Breast epithelium (tissue), 4 donors: ENCODE results near the gene ALPK3. TPM values are rescaled to one million over a fixed set of nuclear protein-coding genes. Genes with fewer than 3 reads are reported as not detected.

ENCODE experiments used
- DNase-seq, 2 donors: peaks; one replicate each; pipeline ENCODE4 v3.0.0-alpha.2; 2019; ENCODE audit warnings: low spot score in 2 of 2
- H3K27ac ChIP-seq, 2 donors: fragments of 200-600 bp; sonication (generic) in 1 of 2; one replicate each; pipeline ENCODE4 v1.5.1; 2016 to 2019; ENCODE audit warnings: mild to moderate bottlenecking in 1 of 2
- H3K27me3 ChIP-seq, 2 donors: fragments of 200-600 bp; sonication (generic) in 1 of 2; one replicate each; pipeline versions ENCODE4 v1.5.1 to v1.6.0; 2017 to 2019; ENCODE audit warnings: control low read depth in 1 of 2, mild to moderate bottlenecking in 1 of 2
- H3K36me3 ChIP-seq: fragments of 200-600 bp; one replicate; pipeline ENCODE4 v1.5.1; 2019
- H3K4me1 ChIP-seq, 2 donors: fragments of 200-600 bp; sonication (generic); one replicate each; pipeline ENCODE4 v1.5.1; 2016 to 2019; ENCODE audit warnings: control low read depth in 1 of 2
- H3K4me3 ChIP-seq, 3 donors: fragments of 200-600 bp; sonication (generic); 1 replicate in 2 of 3; 2 replicates in 1 of 3; pipeline ENCODE4 v1.5.1; 2016 to 2019; ENCODE audit warnings: mild to moderate bottlenecking in 3 of 3, moderate library complexity in 2 of 3
- H3K9me3 ChIP-seq, 2 donors: fragments of 200-600 bp; sonication (generic) in 1 of 2; one replicate each; pipeline ENCODE4 v1.5.1; 2016 to 2019; ENCODE audit warnings: control low read depth in 1 of 2
- POLR2A ChIP-seq: fragments of 450-650 bp; IDR thresholded peaks from one replicate; pipeline ENCODE4 v1.6.1; 2016; ENCODE audit warnings: antibody characterized with exemption, mild to moderate bottlenecking, moderate library complexity
- POLR2AphosphoS5 ChIP-seq, 3 donors: sonication (generic); formaldehyde crosslinking; IDR thresholded peaks; one replicate each; pipeline ENCODE4 v1.6.1; 2017; ENCODE audit warnings: antibody characterized with exemption in 3 of 3
- intact Hi-C: fragments of 100-400 bp; cut with DNase I; formaldehyde crosslinking; loops from one replicate; pipeline ENCODE4 v1.15.1; 2023; ENCODE audit warnings: low total_unique reads
- total RNA-seq, 3 donors: library from RNA; depleted of rRNA; stranded (reverse); fragments of >200 nt; gene quantifications; one replicate each; pipeline ENCODE4 v1.1.0, GENCODE V29; 2016
- TF ChIP-seq, protein P1 (sequence below), 3 donors: fragments of 450-650 bp; IDR thresholded peaks; one replicate each; pipeline ENCODE4 v1.5.1; 2016 to 2017; ENCODE audit warnings: antibody characterized with exemption in 3 of 3, mild to moderate bottlenecking in 3 of 3, moderate library complexity in 3 of 3

ALPK3 gene
- total RNA-seq, 3 donors from 2014 or later = 1.6 to 3.4 (median 2.6) TPM

DNA sequence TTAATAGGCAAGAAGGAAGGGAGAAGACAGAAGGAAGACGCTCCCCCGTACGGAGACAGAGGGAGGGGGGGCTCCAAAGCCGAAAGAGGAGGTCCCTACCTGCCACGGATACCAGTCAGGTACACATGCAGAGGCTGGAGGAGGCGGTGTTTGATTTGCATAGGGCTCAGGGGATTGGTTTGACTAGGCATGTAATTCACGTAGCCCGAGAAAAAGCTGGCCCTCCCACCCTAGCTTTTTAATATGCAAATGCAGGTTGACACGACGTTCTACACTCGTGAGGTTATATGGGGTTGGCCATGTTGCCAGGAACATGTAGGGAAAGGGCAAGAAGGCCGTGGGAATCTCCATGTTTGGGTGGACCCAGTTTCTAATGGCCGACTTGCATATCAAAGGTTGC lies 39.0 kb upstream of the ALPK3 start:
- Histone ChIP-seq H3K4me3 (no peak overlapping the region), H3K27ac (no peak overlapping the region), H3K9me3 (no peaks in the 10 kb centered on the region), H3K4me1 (no peaks in the 10 kb centered on the region), H3K36me3 (peaks cover 6% of the 10 kb centered on the region), H3K27me3 (no peaks in the 10 kb centered on the region)
- intact Hi-C loops = no loop called here
- TF ChIP-seq, protein P1, sequence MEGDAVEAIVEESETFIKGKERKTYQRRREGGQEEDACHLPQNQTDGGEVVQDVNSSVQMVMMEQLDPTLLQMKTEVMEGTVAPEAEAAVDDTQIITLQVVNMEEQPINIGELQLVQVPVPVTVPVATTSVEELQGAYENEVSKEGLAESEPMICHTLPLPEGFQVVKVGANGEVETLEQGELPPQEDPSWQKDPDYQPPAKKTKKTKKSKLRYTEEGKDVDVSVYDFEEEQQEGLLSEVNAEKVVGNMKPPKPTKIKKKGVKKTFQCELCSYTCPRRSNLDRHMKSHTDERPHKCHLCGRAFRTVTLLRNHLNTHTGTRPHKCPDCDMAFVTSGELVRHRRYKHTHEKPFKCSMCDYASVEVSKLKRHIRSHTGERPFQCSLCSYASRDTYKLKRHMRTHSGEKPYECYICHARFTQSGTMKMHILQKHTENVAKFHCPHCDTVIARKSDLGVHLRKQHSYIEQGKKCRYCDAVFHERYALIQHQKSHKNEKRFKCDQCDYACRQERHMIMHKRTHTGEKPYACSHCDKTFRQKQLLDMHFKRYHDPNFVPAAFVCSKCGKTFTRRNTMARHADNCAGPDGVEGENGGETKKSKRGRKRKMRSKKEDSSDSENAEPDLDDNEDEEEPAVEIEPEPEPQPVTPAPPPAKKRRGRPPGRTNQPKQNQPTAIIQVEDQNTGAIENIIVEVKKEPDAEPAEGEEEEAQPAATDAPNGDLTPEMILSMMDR (IDR thresholded peaks at IDR 0.05) = no peak
- TF ChIP-seq POLR2A (no peak), POLR2AphosphoS5 (IDR thresholded peaks at IDR 0.05) (no peak)
- no peak for DNase-seq

- no peak for TF ChIP-seq POLR2AphosphoS5 (IDR thresholded peaks at IDR 0.05)
- TF ChIP-seq, protein P1 (IDR thresholded peaks at IDR 0.05) = no peak
- no peak for TF ChIP-seq POLR2A
- Histone ChIP-seq H3K4me3 (no peak overlapping the region), H3K4me1 (no peaks in the 10 kb centered on the region), H3K36me3 (peaks cover 17% of the 10 kb centered on the region), H3K27ac (no peak overlapping the region), H3K27me3 (no peaks in the 10 kb centered on the region), H3K9me3 (no peaks in the 10 kb centered on the region)
- intact Hi-C loops = no loop called here
- no peak for DNase-seq
These were observed 36.7 kb upstream of the ALPK3 start for GRCh38 chr15:84780492-84780891.

DNA sequence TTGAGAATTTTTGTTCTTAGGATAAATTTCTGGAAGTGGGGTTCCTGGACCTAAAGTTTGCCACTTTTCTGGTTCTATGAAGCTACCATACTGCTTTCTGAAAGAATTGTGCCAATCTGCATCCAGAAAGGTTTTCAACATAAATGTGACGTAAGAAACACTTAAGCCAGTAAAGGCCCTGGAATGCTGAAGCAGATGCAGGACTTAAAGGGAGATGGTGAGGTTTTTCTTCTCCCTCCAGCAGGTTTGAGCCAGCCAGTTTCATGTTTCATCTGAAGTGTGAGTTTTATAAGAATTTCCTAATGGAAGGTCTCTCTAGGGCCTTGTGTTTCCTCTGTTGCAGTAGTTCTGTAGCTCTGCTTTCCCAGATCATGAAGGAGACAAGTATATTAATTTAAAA lies 35.7 kb upstream of the ALPK3 start:
- no peaks in the 10 kb centered on the region for H3K9me3 ChIP-seq
- intact Hi-C loops = no loop called here
- no peaks in the 10 kb centered on the region for H3K4me1 ChIP-seq
- H3K36me3 ChIP-seq = peaks cover 17% of the 10 kb centered on the region
- H3K27ac ChIP-seq = no peak overlapping the region
- H3K4me3 ChIP-seq = no peak overlapping the region
- TF ChIP-seq POLR2A (no peak), POLR2AphosphoS5 (IDR thresholded peaks at IDR 0.05) (no peak)
- TF ChIP-seq, protein P1 (IDR thresholded peaks at IDR 0.05) = no peak
- H3K27me3 ChIP-seq = no peaks in the 10 kb centered on the region
- no peak for DNase-seq

DNA sequence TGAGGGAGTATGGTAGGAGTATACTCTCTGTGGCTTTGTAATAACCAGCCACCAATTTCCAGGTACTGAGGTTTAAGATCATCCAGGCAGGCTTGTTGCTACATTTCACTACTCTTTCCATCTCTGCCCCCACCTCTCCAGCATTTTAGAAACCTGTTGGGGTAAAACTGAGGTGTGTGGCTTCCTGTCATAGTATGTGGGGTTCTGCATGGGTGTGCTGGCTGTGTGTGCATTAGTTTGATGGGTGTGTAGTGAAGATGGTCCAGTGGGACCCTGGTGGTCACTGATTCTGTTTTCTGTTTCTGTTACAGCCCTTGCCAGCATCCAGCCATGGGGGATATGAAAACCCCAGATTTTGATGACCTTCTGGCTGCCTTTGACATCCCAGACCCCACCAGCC lies 34.8 kb upstream of the ALPK3 start:
- Histone ChIP-seq H3K27ac (no peak overlapping the region), H3K27me3 (no peaks in the 10 kb centered on the region), H3K9me3 (no peaks in the 10 kb centered on the region), H3K4me3 (no peak overlapping the region), H3K36me3 (peaks cover 17% of the 10 kb centered on the region), H3K4me1 (no peaks in the 10 kb centered on the region)
- no peak for DNase-seq
- intact Hi-C loops = no loop called here
- TF ChIP-seq, protein P1 (IDR thresholded peaks at IDR 0.05) = no peak
- TF ChIP-seq POLR2A (no peak), POLR2AphosphoS5 (IDR thresholded peaks at IDR 0.05) (no peak)

- no peak for DNase-seq
- H3K4me1 ChIP-seq = no peaks in the 10 kb centered on the region
- H3K27ac ChIP-seq = no peak overlapping the region
- TF ChIP-seq POLR2AphosphoS5 (IDR thresholded peaks at IDR 0.05) (no peak), POLR2A (no peak)
- TF ChIP-seq, protein P1 (IDR thresholded peaks at IDR 0.05) = no peak
- peaks cover 17% of the 10 kb centered on the region for H3K36me3 ChIP-seq
- no peaks in the 10 kb centered on the region for H3K27me3 ChIP-seq
- no peaks in the 10 kb centered on the region for H3K9me3 ChIP-seq
- no peak overlapping the region for H3K4me3 ChIP-seq
- intact Hi-C loops = no loop called here
These were observed 33.5 kb upstream of the ALPK3 start for GRCh38 chr15:84783493-84784251.
